GM19351 (cell line): Measurements from ENCODE around the gene TM4SF18.
"Not testable (repeated sequence)": the region's sequence is repeated elsewhere in the genome, so short reads cannot be mapped to it uniquely, and the experiment has no call there.

ENCODE experiments used
- ATAC-seq: cut with Tn5 transposase; IDR thresholded peaks from one replicate; pipeline ENCODE4 v1.9.1; 2021; ENCODE audit warnings: mild to moderate bottlenecking, moderate library complexity; ENCODE audit not compliant: unreplicated experiment

TM4SF18 gene, protein sequence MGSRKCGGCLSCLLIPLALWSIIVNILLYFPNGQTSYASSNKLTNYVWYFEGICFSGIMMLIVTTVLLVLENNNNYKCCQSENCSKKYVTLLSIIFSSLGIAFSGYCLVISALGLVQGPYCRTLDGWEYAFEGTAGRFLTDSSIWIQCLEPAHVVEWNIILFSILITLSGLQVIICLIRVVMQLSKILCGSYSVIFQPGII

GRCh38 chr3:149333176-149333859 is at the start of gene TM4SF18:
TSS of gene TM4SF18 (minus strand) at chr3:149333636. CDS start at chr3:149333382, 254 bp downstream.
- ATAC-seq, result no peak

GRCh38 chr3:149382518-149382917 is 49.1 kb upstream of the TM4SF18 start:
- ATAC-seq, result no peak

DNA sequence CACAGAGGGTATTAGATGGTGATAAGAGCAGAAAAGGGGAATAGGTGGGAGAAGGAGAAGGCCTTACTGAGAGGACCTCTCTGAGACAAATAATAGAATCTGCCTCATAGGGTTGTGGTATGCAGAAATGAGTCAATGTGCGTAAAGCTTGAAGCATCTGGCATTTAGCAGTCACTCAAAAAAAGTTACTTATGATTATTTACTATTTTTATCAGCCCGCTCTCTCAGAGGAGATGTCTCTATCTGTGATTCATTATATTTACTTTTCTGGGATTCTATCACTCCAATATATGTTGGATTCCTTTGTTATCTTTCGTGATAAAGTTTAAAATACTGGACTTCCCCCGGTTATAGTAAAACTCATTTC is 48.6 kb upstream of the TM4SF18 start:
- peak; percentile 81 for ATAC-seq

DNA sequence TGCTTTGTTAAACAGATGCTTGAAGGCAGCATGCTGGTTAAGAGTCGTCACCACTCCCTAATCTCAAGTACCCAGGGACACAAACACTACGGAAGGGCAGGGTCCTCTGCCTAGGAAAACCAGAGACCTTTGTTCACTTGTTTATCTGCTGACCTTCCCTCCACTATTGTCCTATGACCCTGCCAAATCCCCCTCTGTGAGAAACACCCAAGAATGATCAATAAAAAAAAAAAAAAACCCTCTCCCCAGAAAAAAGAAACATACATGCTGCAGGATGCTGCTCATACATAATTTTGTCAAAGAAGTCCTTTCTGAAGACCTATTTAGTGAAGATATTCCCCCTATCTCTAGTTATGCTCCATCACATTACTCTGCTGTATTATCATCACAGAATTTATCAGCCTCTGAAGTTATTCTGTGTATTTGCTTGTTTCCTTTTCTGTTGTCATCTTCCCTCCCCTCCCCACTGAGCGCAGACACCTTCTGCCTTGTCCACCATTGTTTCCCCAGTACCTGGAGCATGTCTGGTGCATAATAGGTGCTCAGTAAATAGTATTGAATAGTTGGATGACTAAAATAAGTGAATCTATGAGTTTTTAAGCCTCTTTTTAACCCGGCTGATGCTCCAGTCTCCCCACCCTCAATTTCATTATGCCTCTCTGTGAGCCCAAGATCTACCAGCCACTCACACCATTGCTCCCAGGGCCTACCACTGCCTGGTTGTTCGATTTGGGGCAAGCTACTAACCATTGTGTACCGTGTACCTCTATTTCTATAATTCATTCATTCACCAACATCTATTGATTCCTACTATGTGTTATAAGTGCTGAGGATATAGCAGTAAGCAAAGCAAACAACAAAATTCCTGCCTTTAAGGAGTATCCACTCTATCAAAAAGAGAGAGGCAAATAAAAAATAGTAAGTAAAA is 48.0 kb upstream of the TM4SF18 start:
- ATAC-seq, result peak; percentile 6

DNA sequence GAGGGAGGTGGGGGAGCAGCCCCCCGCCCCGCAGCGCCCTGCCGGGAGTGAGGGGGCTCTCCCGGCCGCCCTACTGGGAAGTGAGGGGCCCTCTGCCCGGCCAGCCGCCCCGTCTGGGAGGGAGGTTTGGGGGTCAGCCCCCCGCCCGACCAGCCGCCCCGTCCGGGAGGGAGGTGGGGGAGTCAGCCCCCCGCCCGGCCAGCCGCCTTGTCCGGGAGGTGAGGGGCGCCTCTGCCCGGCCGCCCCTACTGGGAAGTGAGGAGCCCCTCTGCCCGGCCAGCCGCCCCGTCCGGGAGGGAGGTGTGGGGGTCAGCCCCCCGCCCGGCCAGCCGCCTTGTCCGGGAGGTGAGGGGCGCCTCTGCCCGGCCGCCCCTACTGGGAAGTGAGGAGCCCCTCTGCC is 46.8 kb upstream of the TM4SF18 start:
- ATAC-seq, result not testable (repeated sequence)

DNA sequence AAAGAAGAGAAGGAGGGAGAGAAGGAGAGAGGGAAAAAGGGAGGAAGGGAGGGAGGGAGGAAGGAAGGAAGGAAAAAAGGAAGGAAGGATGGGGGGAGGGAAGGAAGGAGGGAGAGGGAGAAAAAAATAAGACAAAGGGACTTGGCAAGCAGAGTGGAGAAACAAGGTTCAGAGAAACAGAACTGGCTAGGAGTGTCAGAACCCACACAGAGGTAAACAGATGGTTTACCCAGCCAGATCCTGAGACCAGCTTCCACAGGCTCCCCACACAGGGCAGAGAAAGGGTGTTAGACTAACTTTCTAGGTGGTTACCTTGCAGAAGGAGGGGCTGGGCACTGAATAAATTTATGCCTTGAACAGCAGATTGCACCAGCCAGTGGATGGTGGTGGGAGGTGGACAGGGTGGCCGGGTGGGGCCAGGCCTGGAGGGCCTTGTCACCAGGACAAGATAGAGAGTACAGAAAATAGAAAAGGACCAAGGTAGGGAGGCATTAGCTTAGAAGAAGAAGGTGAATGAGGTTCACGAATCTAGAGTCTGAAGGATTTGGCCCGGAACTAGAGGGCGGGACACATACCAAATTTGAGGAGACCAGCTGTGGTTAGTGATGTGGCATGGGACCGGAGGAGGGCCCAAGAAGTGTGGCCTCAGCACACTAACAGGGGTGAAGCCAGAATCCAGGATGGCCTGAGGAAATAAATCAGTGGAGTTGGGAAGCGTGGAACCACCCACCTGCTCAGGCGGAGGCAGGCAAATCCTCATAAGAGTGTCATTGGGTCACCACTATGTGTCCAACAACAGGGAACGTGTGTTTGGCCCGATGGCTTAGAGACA is 45.3 kb upstream of the TM4SF18 start:
- ATAC-seq, result no peak

GRCh38 chr3:149377408-149378364 is 44.2 kb upstream of the TM4SF18 start, which contains the start of gene TM4SF1:
TSS of gene TM4SF1 (minus strand) at chr3:149377649. CDS start at chr3:149377547, 102 bp downstream.
- no peak for ATAC-seq

DNA sequence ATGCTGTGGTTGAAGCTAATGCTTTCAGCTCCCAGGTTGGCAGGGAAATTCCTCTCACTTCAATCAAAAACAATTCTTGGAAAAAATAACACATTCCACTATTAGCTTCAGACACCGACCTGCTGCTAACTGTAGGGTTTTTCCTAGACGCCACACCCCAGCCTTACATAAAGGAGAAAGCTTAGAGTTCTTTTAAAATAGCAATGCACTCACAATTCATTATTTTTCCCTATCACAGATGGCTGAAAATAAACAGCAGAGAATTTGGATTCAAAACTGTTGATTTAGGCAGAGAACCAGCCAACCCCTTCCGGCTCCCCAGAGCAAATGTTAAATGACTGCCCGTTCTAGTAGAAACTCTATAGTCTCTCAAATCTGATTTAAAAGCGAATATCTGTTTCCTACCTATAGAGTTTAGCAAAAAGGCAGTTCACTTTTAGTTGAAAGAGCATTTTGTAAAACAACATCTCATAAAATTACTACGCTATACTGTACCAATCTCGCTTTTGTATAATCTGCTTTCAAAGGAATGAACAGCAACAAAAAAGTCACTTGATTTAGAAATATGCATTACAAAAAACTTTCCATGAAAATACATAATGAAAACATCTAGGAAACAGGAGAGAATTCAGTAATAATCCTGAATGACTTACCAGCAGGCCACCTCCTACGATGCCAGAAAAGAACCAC is 43.4 kb upstream of the TM4SF18 start:
- no peak for ATAC-seq

DNA sequence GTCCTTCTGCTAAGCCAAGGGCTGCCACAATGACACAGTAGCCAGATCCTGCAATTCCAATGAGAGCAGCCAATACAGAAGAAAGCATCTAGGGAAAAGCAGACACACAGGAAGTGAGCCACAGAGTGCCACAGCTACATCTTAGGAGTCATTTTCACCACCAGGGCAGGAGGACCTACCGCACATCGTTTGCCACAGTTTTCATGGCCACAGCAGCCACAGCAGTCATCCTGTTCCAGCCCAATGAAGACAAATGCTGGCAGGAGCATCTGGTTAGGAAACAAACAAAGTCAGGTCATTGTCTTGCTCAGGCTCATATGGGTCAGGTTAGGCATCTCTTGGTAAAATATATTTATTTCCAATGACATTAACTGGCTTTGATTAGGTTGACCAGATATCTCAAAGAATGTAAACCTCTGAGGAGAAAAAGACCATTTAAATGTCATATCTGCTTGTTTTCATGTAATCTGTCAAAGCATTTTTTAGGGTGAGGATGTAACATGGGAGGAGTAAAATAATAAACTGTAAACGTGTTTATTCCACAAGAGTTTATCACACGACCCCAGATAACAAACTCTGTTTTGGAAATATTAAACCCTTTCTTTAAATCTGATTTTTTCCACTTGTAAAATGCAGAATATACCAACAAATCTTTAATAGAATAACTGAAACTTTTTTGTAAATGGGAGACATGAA is 42.2 kb upstream of the TM4SF18 start:
- no peak for ATAC-seq

- no peak for ATAC-seq
Observed at GRCh38 chr3:149374793-149375500, 41.5 kb upstream of the TM4SF18 start.

DNA sequence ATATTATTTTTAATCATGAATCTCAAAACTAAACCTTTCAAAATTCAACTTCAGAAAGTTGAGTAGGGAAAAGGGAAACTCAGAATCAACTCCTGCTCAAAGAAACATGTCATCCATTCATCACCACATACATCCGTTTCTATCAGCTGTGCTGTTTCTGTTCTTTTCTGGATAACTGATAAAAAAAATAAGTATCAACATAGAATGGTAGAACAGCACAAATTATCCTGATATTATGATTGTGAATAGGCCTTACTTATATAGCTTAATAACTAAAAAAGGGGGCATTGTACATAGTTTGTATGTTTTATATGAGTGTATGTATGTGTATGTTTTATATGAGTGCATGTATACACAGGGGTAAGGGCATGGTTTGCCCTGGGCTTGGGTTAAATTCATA is 41.0 kb upstream of the TM4SF18 start:
- ATAC-seq, result no peak

DNA sequence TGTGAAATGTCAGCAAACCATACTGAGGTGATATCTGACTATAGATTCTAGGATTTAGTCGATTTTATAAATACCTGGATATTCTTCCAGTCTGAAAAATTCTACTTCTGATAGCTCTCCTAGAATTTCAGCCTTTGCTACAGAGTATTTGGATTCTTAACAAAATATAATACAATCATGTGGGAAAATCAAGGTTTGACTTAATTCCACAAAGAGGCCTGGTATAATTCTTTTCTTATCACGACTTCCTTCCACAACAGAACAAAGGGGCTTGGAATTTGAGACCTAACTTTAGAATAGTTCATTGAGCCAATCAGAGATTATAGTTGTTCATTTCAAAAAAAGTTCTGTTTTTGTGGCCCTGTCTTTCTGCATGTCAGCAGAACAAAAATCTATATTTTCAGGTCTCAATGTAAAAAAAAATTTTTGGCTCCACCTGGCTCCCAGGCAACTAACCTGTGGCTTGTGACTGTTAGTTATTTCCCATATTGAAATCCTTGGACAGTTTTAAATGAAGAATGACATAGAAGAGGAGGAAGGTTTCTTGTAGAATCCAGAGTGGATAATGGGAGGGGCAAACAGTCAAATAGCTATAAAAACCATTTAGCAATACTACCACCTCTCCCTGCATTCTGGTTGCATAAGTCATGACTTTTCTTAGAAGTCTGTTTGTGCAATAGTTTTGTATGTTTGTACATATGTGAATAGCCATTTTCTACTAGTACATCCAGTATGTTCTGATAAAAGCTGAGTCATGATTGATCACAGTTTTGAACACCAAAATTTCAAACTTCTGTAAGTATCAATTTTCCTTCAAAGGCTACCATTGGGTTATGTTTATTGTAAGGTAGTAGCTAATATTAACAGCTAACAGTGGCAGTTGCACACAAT is 40.0 kb upstream of the TM4SF18 start:
- no peak for ATAC-seq

DNA sequence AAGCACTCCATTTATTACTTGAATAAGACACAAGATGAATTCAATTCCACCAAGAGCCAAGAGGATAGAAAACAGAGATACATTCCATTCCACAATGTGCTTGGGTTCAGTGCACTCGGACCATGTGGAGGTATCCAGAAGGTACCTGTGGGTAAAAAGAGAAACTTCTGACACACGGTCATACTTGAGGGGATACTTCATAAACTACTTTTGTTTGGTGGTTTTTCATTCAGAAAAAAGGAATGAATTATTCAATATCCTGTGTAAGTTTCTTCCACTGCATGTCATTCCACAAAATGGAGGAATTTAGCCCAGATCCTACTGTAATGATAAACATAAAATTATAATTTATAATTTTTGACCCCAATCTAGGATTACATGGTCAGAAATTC is 38.3 kb upstream of the TM4SF18 start:
- no peak for ATAC-seq

DNA sequence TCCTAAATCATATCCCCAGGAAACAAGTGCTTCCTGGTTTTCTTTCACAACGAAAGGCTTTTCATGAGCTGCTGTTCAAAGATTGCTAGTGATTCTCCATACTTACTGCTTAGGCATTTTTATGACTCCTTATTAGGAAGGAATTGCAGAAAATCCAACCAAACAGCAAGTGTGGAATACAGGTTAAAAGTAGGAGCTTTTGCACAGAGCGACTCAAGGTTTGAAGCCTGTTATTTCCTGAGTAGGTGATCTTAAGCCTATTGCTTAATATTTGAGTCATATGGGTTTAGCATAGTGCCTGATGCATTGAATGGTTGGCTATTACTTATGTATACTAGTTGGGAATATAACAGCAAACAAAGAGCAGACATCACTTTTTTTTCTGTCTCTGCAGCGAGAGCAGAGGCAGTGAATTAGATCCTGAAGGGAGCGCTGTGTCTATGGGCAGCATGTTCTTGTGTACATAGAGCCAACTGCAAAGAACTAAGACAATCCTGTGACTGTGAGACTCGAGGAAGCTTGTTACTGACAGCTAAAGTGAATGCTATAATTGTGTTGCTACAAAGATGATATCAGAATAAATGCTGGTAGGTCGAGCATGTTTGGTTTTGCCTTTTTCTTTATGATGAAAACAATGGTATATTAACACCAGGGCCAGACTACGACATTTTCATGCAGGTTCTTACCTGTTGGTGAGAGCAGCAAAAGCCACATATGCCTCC is 37.7 kb upstream of the TM4SF18 start:
- ATAC-seq, result no peak

DNA sequence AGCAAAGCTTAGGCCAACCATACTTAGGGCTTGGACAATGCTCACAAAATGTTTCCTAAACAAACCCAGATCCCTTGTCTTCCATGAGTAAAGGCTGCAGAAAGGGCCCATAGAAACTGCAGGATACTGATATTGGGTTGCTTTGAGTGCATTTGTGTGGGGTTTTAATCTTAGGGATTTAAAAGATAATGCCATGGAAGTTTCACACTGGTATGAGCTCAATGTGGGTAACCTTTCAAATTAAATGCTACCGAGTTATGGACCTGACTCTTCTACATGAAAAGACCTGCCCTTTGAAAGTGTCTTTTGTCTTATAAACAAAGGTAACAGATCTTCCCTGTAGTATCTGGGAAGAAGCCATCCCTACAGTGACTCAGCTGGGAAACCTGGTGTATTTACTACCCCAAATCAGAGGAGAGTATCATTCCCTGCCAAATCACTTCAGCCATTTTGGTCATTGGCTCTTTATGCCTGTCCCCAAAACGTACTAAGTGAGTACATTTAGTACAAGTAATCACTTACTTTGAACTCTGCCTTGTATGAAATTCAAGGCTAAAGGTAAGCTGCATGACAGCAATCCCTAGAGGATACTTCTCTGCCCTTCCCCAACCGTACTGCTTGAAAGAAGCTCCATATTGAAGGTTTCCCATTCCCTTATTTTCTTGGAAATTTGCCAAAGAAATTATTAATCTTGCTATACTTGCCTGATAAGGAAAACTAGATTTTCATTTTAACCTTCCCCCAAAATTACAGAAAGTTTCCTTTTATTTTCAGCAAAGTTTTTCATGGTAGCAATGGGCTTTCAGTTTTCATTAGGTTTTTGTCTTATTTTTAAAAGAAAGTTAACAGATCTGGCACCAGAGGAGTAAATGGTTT is 36.8 kb upstream of the TM4SF18 start:
- ATAC-seq, result no peak
